Measurements from ENCODE around the gene MRPL23. TPM values are rescaled to one million over a fixed set of nuclear protein-coding genes. Genes with fewer than 3 reads are reported as not detected.

Gene MRPL23
- total RNA-seq, 1 donor from 2014 or later = 77.1 TPM

GRCh38 chr11:1925373-1926155 lies 21.6 kb upstream of the MRPL23 start:
- intact Hi-C loops (cut with micrococcal nuclease) = no loop called here
- Mint-ChIP-seq H3K4me3 (no peak overlapping the region), H3K27me3 (peaks cover 3% of the 10 kb centered on the region), H3K27ac (no peak overlapping the region), H3K36me3 (ENCODE audit: low read depth) (no peaks in the 10 kb centered on the region), H3K9me3 (no peaks in the 10 kb centered on the region), H3K4me1 (peaks cover 2% of the 10 kb centered on the region)
- DNase-seq = no peak

- Mint-ChIP-seq H3K27ac (no peak overlapping the region), H3K4me1 (peaks cover 2% of the 10 kb centered on the region), H3K4me3 (no peak overlapping the region), H3K36me3 (ENCODE audit: low read depth) (no peaks in the 10 kb centered on the region), H3K27me3 (peaks cover 3% of the 10 kb centered on the region), H3K9me3 (no peaks in the 10 kb centered on the region)
- DNase-seq = no peak
- intact Hi-C loops (cut with micrococcal nuclease) = no loop called here
Measured at GRCh38 chr11:1926156-1927025, 20.7 kb upstream of the MRPL23 start.

GRCh38 chr11:1927026-1927847 lies 19.9 kb upstream of the MRPL23 start:
- no peaks in the 10 kb centered on the region for H3K36me3 Mint-ChIP-seq (ENCODE audit: low read depth)
- intact Hi-C loops (cut with micrococcal nuclease) = no loop called here
- DNase-seq = no peak
- no peaks in the 10 kb centered on the region for H3K9me3 Mint-ChIP-seq
- H3K4me3 Mint-ChIP-seq = no peak overlapping the region
- peaks cover 4% of the 10 kb centered on the region for H3K27me3 Mint-ChIP-seq
- H3K27ac Mint-ChIP-seq = no peak overlapping the region
- peaks cover 2% of the 10 kb centered on the region for H3K4me1 Mint-ChIP-seq

- Mint-ChIP-seq H3K27ac (no peak overlapping the region), H3K4me1 (no peaks in the 10 kb centered on the region), H3K36me3 (ENCODE audit: low read depth) (no peaks in the 10 kb centered on the region), H3K9me3 (no peaks in the 10 kb centered on the region), H3K27me3 (peaks cover 4% of the 10 kb centered on the region), H3K4me3 (no peak overlapping the region)
- intact Hi-C loops (cut with micrococcal nuclease) = no loop called here
- no peak for DNase-seq
Measured at GRCh38 chr11:1927848-1928469, 19.2 kb upstream of the MRPL23 start.

GRCh38 chr11:1928470-1928890 lies 18.7 kb upstream of the MRPL23 start:
- DNase-seq = no peak

GRCh38 chr11:1928891-1929541 lies 18.1 kb upstream of the MRPL23 start:
- Mint-ChIP-seq H3K9me3 (no peaks in the 10 kb centered on the region), H3K4me3 (no peak overlapping the region), H3K36me3 (ENCODE audit: low read depth) (no peaks in the 10 kb centered on the region), H3K27ac (no peak overlapping the region), H3K4me1 (no peaks in the 10 kb centered on the region), H3K27me3 (peaks cover 4% of the 10 kb centered on the region)
- intact Hi-C loops (cut with micrococcal nuclease) = no loop called here
- no peak for DNase-seq

More at GRCh38 chr11:1928470-1928890, 18.7 kb upstream of the MRPL23 start:
- Mint-ChIP-seq H3K4me3 (no peak overlapping the region), H3K4me1 (no peaks in the 10 kb centered on the region), H3K36me3 (ENCODE audit: low read depth) (no peaks in the 10 kb centered on the region), H3K27ac (no peak overlapping the region), H3K9me3 (no peaks in the 10 kb centered on the region), H3K27me3 (peaks cover 4% of the 10 kb centered on the region)
- intact Hi-C loops (cut with micrococcal nuclease) = no loop called here

- no peak for DNase-seq
- Mint-ChIP-seq H3K4me3 (no peak overlapping the region), H3K36me3 (ENCODE audit: low read depth) (no peaks in the 10 kb centered on the region), H3K27me3 (peaks cover 4% of the 10 kb centered on the region), H3K4me1 (no peaks in the 10 kb centered on the region), H3K27ac (no peak overlapping the region), H3K9me3 (no peaks in the 10 kb centered on the region)
- intact Hi-C loops (cut with micrococcal nuclease) = no loop called here
Measured at GRCh38 chr11:1929621-1930461, 17.3 kb upstream of the MRPL23 start.

- Mint-ChIP-seq H3K9me3 (no peaks in the 10 kb centered on the region), H3K27ac (no peak overlapping the region), H3K36me3 (ENCODE audit: low read depth) (no peaks in the 10 kb centered on the region), H3K4me1 (no peaks in the 10 kb centered on the region), H3K4me3 (no peak overlapping the region), H3K27me3 (peaks cover 4% of the 10 kb centered on the region)
- intact Hi-C loops (cut with micrococcal nuclease) = no loop called here
- no peak for DNase-seq
Measured at GRCh38 chr11:1930462-1930830, 16.7 kb upstream of the MRPL23 start.

GRCh38 chr11:1931341-1932104 lies 15.6 kb upstream of the MRPL23 start:
- Mint-ChIP-seq H3K4me3 (no peak overlapping the region), H3K27me3 (peaks cover 4% of the 10 kb centered on the region), H3K27ac (no peak overlapping the region), H3K36me3 (ENCODE audit: low read depth) (no peaks in the 10 kb centered on the region), H3K4me1 (no peaks in the 10 kb centered on the region), H3K9me3 (no peaks in the 10 kb centered on the region)
- no peak for DNase-seq
- intact Hi-C loops (cut with micrococcal nuclease) = no loop called here

GRCh38 chr11:1932105-1932480 lies 15.0 kb upstream of the MRPL23 start:
- no peak for DNase-seq
- H3K36me3 Mint-ChIP-seq (ENCODE audit: low read depth) = no peaks in the 10 kb centered on the region

GRCh38 chr11:1932681-1933080 lies 14.5 kb upstream of the MRPL23 start:
- Mint-ChIP-seq H3K9me3 (no peaks in the 10 kb centered on the region), H3K4me3 (no peak overlapping the region), H3K36me3 (ENCODE audit: low read depth) (no peaks in the 10 kb centered on the region), H3K27me3 (peaks cover 4% of the 10 kb centered on the region), H3K27ac (no peak overlapping the region), H3K4me1 (no peaks in the 10 kb centered on the region)
- no peak for DNase-seq
- intact Hi-C loops (cut with micrococcal nuclease) = no loop called here

More at GRCh38 chr11:1932105-1932480, 15.0 kb upstream of the MRPL23 start:
- intact Hi-C loops (cut with micrococcal nuclease) = no loop called here
- Mint-ChIP-seq H3K4me3 (no peak overlapping the region), H3K4me1 (no peaks in the 10 kb centered on the region), H3K27ac (no peak overlapping the region), H3K27me3 (peaks cover 4% of the 10 kb centered on the region), H3K9me3 (no peaks in the 10 kb centered on the region)
